ENCODE results near the gene NPAS3.

DNA sequence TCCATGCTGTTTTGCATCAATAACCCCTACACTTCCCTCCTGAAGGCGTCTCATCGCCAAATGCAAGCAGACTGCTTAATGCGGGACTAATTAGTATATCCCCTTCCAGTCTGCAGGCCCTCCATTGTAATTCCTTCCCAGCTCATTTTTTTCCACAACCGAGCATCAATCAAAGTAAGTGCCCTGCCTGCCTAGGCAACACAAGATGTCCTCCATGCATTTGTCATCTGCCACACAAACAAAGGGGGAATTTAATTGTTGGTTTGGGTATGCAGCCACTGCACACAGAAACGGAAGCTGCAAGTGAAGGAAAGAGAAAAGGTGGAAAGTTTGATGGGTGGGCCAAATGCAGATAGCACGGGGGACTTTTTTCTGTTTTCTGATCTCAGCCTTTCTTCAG is 844.2 kb downstream of the NPAS3 start:
- TF ChIP-seq, protein P1, sequence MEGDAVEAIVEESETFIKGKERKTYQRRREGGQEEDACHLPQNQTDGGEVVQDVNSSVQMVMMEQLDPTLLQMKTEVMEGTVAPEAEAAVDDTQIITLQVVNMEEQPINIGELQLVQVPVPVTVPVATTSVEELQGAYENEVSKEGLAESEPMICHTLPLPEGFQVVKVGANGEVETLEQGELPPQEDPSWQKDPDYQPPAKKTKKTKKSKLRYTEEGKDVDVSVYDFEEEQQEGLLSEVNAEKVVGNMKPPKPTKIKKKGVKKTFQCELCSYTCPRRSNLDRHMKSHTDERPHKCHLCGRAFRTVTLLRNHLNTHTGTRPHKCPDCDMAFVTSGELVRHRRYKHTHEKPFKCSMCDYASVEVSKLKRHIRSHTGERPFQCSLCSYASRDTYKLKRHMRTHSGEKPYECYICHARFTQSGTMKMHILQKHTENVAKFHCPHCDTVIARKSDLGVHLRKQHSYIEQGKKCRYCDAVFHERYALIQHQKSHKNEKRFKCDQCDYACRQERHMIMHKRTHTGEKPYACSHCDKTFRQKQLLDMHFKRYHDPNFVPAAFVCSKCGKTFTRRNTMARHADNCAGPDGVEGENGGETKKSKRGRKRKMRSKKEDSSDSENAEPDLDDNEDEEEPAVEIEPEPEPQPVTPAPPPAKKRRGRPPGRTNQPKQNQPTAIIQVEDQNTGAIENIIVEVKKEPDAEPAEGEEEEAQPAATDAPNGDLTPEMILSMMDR (conservative IDR thresholded peaks at IDR 0.05; ENCODE audit: low read length): no peak
- TF ChIP-seq EZH2phosphoT487 (IDR thresholded peaks at IDR 0.05; ENCODE audit: borderline replicate concordance): no peak

All from Loucy (cell line).